WTC11 (cell line): Measurements from ENCODE around the gene ABCD3.

Experiments
- GTF2I ChIP-seq: fragments of 250-450 bp; sonication (Bioruptor Pico); conservative IDR thresholded peaks from 2 replicates; pipeline ENCODE4 v1.4.0; 2021; ENCODE audit warnings: mild to moderate bottlenecking
- IRF2 ChIP-seq: sonication (generic); formaldehyde crosslinking; IDR thresholded peaks from 2 replicates; pipeline ENCODE4 v1.8.0; 2022; ENCODE audit warnings: low read depth, missing genetic modification reagents, borderline replicate concordance
- MXD4 ChIP-seq: fragments of 250-450 bp; sonication (Bioruptor Pico); IDR thresholded peaks from 2 replicates; pipeline ENCODE4 v1.8.0; 2021; ENCODE audit warnings: mild to moderate bottlenecking, moderate library complexity, borderline replicate concordance
- NFE2L1 ChIP-seq: sonication (generic); formaldehyde crosslinking; IDR thresholded peaks from 2 replicates; pipeline ENCODE4 v1.8.1; 2023; ENCODE audit warnings: missing genetic modification reagents
- RORB ChIP-seq: fragments of 250-450 bp; sonication (Bioruptor Pico); IDR thresholded peaks from 2 replicates; pipeline ENCODE4 v1.9.0; 2021; ENCODE audit warnings: mild to moderate bottlenecking
- TF ChIP-seq, protein P1 (sequence below): sonication (generic); formaldehyde crosslinking; IDR thresholded peaks from 2 replicates; pipeline ENCODE4 v1.8.0; 2022; ENCODE audit warnings: mild to moderate bottlenecking, missing genetic modification reagents
- TF ChIP-seq, protein P2 (sequence below): fragments of 200-600 bp; IDR thresholded peaks from 2 replicates; pipeline ENCODE4 v1.8.0; 2022; ENCODE audit warnings: antibody characterized with exemption
- TF ChIP-seq, protein P3 (sequence below): sonication (generic); formaldehyde crosslinking; IDR thresholded peaks from 2 replicates; pipeline ENCODE4 v1.8.1; 2023; ENCODE audit warnings: mild to moderate bottlenecking, missing genetic modification reagents, moderate library complexity
- TF ChIP-seq, protein P4 (sequence below): sonication (generic); formaldehyde crosslinking; IDR thresholded peaks from 2 replicates; pipeline ENCODE4 v1.8.1; 2022; ENCODE audit warnings: mild to moderate bottlenecking, moderate library complexity, missing genetic modification reagents
- TF ChIP-seq, protein P5 (sequence below): sonication (generic); formaldehyde crosslinking; IDR thresholded peaks from 2 replicates; pipeline ENCODE4 v1.8.1; 2023; ENCODE audit warnings: mild to moderate bottlenecking, missing genetic modification reagents, moderate library complexity

DNA sequence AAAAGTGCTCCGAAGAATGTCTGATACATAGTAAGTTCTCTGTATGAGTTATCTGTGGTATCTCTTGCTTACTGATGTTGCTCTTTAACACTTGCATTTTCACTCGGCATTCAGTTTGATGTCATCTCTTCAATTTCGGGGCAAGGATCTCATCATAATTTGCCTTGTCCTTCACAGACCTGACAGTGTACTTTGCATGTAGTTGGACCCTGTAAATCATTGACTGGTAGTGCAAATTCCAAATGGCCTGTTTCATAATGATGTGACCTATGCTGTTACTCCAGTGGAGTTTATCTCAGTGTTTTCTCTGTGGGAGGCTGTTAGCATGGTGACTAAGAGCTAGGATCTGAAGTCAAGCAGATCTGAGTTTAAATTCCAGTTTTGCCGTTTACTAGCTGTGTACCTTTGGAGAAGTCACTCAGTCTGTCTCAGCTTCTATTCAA lies 34.2 kb upstream of the ABCD3 start:
- TF ChIP-seq, protein P1, sequence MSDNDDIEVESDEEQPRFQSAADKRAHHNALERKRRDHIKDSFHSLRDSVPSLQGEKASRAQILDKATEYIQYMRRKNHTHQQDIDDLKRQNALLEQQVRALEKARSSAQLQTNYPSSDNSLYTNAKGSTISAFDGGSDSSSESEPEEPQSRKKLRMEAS (CRISPR knock-in tag), result no peak
- TF ChIP-seq, protein P2, sequence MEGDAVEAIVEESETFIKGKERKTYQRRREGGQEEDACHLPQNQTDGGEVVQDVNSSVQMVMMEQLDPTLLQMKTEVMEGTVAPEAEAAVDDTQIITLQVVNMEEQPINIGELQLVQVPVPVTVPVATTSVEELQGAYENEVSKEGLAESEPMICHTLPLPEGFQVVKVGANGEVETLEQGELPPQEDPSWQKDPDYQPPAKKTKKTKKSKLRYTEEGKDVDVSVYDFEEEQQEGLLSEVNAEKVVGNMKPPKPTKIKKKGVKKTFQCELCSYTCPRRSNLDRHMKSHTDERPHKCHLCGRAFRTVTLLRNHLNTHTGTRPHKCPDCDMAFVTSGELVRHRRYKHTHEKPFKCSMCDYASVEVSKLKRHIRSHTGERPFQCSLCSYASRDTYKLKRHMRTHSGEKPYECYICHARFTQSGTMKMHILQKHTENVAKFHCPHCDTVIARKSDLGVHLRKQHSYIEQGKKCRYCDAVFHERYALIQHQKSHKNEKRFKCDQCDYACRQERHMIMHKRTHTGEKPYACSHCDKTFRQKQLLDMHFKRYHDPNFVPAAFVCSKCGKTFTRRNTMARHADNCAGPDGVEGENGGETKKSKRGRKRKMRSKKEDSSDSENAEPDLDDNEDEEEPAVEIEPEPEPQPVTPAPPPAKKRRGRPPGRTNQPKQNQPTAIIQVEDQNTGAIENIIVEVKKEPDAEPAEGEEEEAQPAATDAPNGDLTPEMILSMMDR, result no peak
- TF ChIP-seq MXD4 (CRISPR knock-in tag) (no peak), GTF2I (CRISPR knock-in tag) (no peak), IRF2 (CRISPR knock-in tag) (no peak), NFE2L1 (CRISPR knock-in tag) (no peak), RORB (CRISPR knock-in tag) (no peak)
- TF ChIP-seq, protein P3, sequence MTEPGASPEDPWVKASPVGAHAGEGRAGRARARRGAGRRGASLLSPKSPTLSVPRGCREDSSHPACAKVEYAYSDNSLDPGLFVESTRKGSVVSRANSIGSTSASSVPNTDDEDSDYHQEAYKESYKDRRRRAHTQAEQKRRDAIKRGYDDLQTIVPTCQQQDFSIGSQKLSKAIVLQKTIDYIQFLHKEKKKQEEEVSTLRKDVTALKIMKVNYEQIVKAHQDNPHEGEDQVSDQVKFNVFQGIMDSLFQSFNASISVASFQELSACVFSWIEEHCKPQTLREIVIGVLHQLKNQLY (CRISPR knock-in tag), result no peak
- TF ChIP-seq, protein P4, sequence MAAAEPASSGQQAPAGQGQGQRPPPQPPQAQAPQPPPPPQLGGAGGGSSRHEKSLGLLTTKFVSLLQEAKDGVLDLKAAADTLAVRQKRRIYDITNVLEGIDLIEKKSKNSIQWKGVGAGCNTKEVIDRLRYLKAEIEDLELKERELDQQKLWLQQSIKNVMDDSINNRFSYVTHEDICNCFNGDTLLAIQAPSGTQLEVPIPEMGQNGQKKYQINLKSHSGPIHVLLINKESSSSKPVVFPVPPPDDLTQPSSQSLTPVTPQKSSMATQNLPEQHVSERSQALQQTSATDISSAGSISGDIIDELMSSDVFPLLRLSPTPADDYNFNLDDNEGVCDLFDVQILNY, result no peak
- TF ChIP-seq, protein P5, sequence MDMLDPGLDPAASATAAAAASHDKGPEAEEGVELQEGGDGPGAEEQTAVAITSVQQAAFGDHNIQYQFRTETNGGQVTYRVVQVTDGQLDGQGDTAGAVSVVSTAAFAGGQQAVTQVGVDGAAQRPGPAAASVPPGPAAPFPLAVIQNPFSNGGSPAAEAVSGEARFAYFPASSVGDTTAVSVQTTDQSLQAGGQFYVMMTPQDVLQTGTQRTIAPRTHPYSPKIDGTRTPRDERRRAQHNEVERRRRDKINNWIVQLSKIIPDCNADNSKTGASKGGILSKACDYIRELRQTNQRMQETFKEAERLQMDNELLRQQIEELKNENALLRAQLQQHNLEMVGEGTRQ (CRISPR knock-in tag), result no peak
